Activated naive CD8-positive, alpha-beta T cell (primary cell): ENCODE measurements around the gene PYROXD2.

Source experiments
- H3K27ac Mint-ChIP-seq: one replicate; pipeline ENCODE4 v1.8.0; 2021; ENCODE audit warnings: mixed read lengths
- H3K27me3 Mint-ChIP-seq: one replicate; pipeline ENCODE4 v1.8.0; 2021; ENCODE audit warnings: mixed read lengths
- H3K36me3 Mint-ChIP-seq: one replicate; pipeline ENCODE4 v1.8.0; 2021; ENCODE audit warnings: mixed read lengths
- H3K4me1 Mint-ChIP-seq: one replicate; pipeline ENCODE4 v1.8.0; 2021; ENCODE audit warnings: low read depth, mixed read lengths
- H3K4me3 Mint-ChIP-seq: one replicate; pipeline ENCODE4 v1.8.0; 2021; ENCODE audit warnings: mild to moderate bottlenecking, mixed read lengths
- H3K9me3 Mint-ChIP-seq: one replicate; pipeline ENCODE4 v1.8.0; 2021; ENCODE audit warnings: low read depth, mixed read lengths

Gene PYROXD2

GRCh38 chr10:98377001-98377400 lies 38.0 kb downstream of the PYROXD2 start:
- H3K36me3 Mint-ChIP-seq: peaks cover 8% of the 10 kb centered on the region
- H3K9me3 Mint-ChIP-seq: no peaks in the 10 kb centered on the region
- no peaks in the 10 kb centered on the region for H3K27me3 Mint-ChIP-seq
- H3K27ac Mint-ChIP-seq: no peak overlapping the region
- no peaks in the 10 kb centered on the region for H3K4me1 Mint-ChIP-seq
- H3K4me3 Mint-ChIP-seq: no peak overlapping the region

GRCh38 chr10:98376485-98376884 lies 38.5 kb downstream of the PYROXD2 start:
- Mint-ChIP-seq H3K27ac (no peak overlapping the region), H3K4me3 (no peak overlapping the region), H3K36me3 (peaks cover 8% of the 10 kb centered on the region), H3K27me3 (no peaks in the 10 kb centered on the region), H3K4me1 (no peaks in the 10 kb centered on the region), H3K9me3 (no peaks in the 10 kb centered on the region)

GRCh38 chr10:98374217-98374985 lies 40.6 kb downstream of the PYROXD2 start:
- H3K27me3 Mint-ChIP-seq: no peaks in the 10 kb centered on the region
- H3K27ac Mint-ChIP-seq: no peak overlapping the region
- H3K9me3 Mint-ChIP-seq: no peaks in the 10 kb centered on the region
- H3K4me1 Mint-ChIP-seq: no peaks in the 10 kb centered on the region
- H3K36me3 Mint-ChIP-seq: peaks cover 8% of the 10 kb centered on the region
- H3K4me3 Mint-ChIP-seq: no peak overlapping the region

- Mint-ChIP-seq H3K4me1 (no peaks in the 10 kb centered on the region), H3K27ac (no peak overlapping the region), H3K9me3 (no peaks in the 10 kb centered on the region), H3K36me3 (peaks cover 6% of the 10 kb centered on the region), H3K4me3 (no peak overlapping the region), H3K27me3 (no peaks in the 10 kb centered on the region)
These were observed 41.5 kb downstream of the PYROXD2 start for GRCh38 chr10:98373260-98374040.

GRCh38 chr10:98370831-98371820 lies 43.9 kb downstream of the PYROXD2 start:
- Mint-ChIP-seq H3K9me3 (no peaks in the 10 kb centered on the region), H3K27me3 (no peaks in the 10 kb centered on the region), H3K36me3 (no peaks in the 10 kb centered on the region), H3K4me1 (no peaks in the 10 kb centered on the region), H3K4me3 (no peak overlapping the region), H3K27ac (no peak overlapping the region)

- H3K9me3 Mint-ChIP-seq: no peaks in the 10 kb centered on the region
- no peak overlapping the region for H3K27ac Mint-ChIP-seq
- no peaks in the 10 kb centered on the region for H3K4me1 Mint-ChIP-seq
- H3K27me3 Mint-ChIP-seq: no peaks in the 10 kb centered on the region
- no peaks in the 10 kb centered on the region for H3K36me3 Mint-ChIP-seq
- H3K4me3 Mint-ChIP-seq: no peak overlapping the region
These were observed 45.2 kb downstream of the PYROXD2 start for GRCh38 chr10:98369801-98370200.

- H3K4me1 Mint-ChIP-seq: no peaks in the 10 kb centered on the region
- H3K27me3 Mint-ChIP-seq: no peaks in the 10 kb centered on the region
- H3K9me3 Mint-ChIP-seq: no peaks in the 10 kb centered on the region
- no peaks in the 10 kb centered on the region for H3K36me3 Mint-ChIP-seq
- H3K4me3 Mint-ChIP-seq: no peak overlapping the region
- no peak overlapping the region for H3K27ac Mint-ChIP-seq
These were observed 46.3 kb downstream of the PYROXD2 start for GRCh38 chr10:98368644-98369043.

GRCh38 chr10:98367604-98368451 lies 47.2 kb downstream of the PYROXD2 start:
- Mint-ChIP-seq H3K4me3 (no peak overlapping the region), H3K9me3 (no peaks in the 10 kb centered on the region), H3K27ac (no peak overlapping the region), H3K36me3 (no peaks in the 10 kb centered on the region), H3K27me3 (no peaks in the 10 kb centered on the region), H3K4me1 (no peaks in the 10 kb centered on the region)

GRCh38 chr10:98366062-98366530 lies 48.9 kb downstream of the PYROXD2 start:
- H3K4me3 Mint-ChIP-seq: no peak overlapping the region
- H3K36me3 Mint-ChIP-seq: no peaks in the 10 kb centered on the region
- H3K4me1 Mint-ChIP-seq: peaks cover 3% of the 10 kb centered on the region
- H3K9me3 Mint-ChIP-seq: no peaks in the 10 kb centered on the region
- H3K27ac Mint-ChIP-seq: no peak overlapping the region
- no peaks in the 10 kb centered on the region for H3K27me3 Mint-ChIP-seq

GRCh38 chr10:98365406-98366061 lies 49.4 kb downstream of the PYROXD2 start:
- no peaks in the 10 kb centered on the region for H3K36me3 Mint-ChIP-seq
- H3K27ac Mint-ChIP-seq: no peak overlapping the region
- H3K9me3 Mint-ChIP-seq: no peaks in the 10 kb centered on the region
- H3K27me3 Mint-ChIP-seq: no peaks in the 10 kb centered on the region
- no peak overlapping the region for H3K4me3 Mint-ChIP-seq
- H3K4me1 Mint-ChIP-seq: peaks cover 3% of the 10 kb centered on the region

- H3K36me3 Mint-ChIP-seq: no peaks in the 10 kb centered on the region
- no peaks in the 10 kb centered on the region for H3K27me3 Mint-ChIP-seq
- no peaks in the 10 kb centered on the region for H3K9me3 Mint-ChIP-seq
- peaks cover 3% of the 10 kb centered on the region for H3K4me1 Mint-ChIP-seq
- H3K27ac Mint-ChIP-seq: no peak overlapping the region
- H3K4me3 Mint-ChIP-seq: no peak overlapping the region
These were observed 50.4 kb downstream of the PYROXD2 start for GRCh38 chr10:98364432-98365102.

- peaks cover 3% of the 10 kb centered on the region for H3K4me1 Mint-ChIP-seq
- no peak overlapping the region for H3K4me3 Mint-ChIP-seq
- H3K27me3 Mint-ChIP-seq: peaks cover 2% of the 10 kb centered on the region
- H3K36me3 Mint-ChIP-seq: no peaks in the 10 kb centered on the region
- no peaks in the 10 kb centered on the region for H3K9me3 Mint-ChIP-seq
- H3K27ac Mint-ChIP-seq: no peak overlapping the region
These were observed 51.8 kb downstream of the PYROXD2 start for GRCh38 chr10:98363220-98363619.
